GM13976 (cell line): ENCODE measurements around the gene PLBD1.

Experiments
- DNase-seq: peaks from one replicate; pipeline ENCODE4 v3.0.0; 2012; ENCODE audit warnings: low spot score
- CTCF ChIP-seq: IDR thresholded peaks from 2 replicates; pipeline ENCODE4 v1.5.1; 2012; ENCODE audit warnings: borderline replicate concordance, mild to moderate bottlenecking; ENCODE audit not compliant: insufficient read depth; ENCODE audit errors: extremely low read depth, missing control alignments, control extremely low read depth
- in situ Hi-C: fragments of 300-500 bp; cut with MboI; formaldehyde crosslinking; loops from one replicate; pipeline ENCODE4 v1.12.0; 2022; ENCODE audit warnings: low sequenced_read_pairs, mixed read lengths, inconsistent platforms; ENCODE audit not compliant: unreplicated experiment

Gene PLBD1

DNA sequence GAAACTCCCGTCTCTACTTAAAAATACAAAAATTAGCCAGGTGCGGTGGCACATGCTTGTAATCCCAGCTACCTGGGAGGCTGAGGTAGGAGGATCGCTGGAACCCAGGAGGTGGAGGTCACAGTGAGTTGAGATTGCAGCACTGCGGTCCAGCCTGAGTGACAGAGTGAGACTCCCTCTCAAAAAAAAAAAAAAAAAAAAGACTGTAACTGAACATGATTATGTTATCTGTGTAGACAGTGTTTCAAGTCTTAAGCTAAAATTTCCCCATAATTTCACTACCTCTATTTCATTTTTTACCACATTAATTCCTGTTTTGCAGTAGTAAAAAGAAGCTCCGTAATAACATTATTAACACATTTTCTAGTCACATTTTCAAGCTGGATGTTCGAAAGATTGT lies 5.4 kb downstream of the PLBD1 start:
- in situ Hi-C loops = no loop called here
- TF ChIP-seq CTCF = no peak
- DNase-seq = no peak

DNA sequence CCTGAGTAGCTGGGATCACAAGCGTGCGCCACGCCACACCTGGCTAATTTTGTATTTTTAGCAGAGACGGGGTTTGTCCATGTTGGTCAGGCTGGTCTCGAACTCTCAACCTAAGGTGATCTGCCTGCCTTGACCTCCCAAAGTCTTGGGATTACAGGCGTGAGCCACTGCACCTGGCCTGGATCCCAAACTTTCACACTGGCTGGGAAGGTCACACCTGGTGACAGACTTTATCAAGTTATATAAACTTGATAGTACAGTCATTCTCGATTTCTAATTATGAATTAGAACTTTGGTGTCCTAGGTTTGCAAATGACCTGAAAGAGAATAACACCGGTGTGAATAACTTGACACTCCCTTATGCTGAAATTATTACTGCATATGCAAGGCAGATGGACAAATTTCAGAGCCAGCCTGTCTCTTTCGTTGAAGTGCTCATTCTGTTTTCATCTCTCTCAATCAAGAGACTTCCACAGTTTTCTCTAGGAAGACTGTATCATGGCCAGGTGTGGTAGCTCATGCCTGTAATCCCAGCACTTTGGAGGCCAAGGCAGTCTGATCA lies 5.9 kb downstream of the PLBD1 start:
- no peak for DNase-seq
- TF ChIP-seq CTCF = no peak

GRCh38 chr12:14560904-14561574 lies 6.6 kb downstream of the PLBD1 start:
- no peak for TF ChIP-seq CTCF
- no peak for DNase-seq
- in situ Hi-C loops = no loop called here

More for the DNA sequence above, 5.9 kb downstream of the PLBD1 start:
- in situ Hi-C loops = no loop called here

GRCh38 chr12:14558473-14558959 lies 9.2 kb downstream of the PLBD1 start:
- TF ChIP-seq CTCF = no peak
- in situ Hi-C loops = no loop called here

GRCh38 chr12:14557966-14558365 lies 9.7 kb downstream of the PLBD1 start:
- in situ Hi-C loops = no loop called here
- TF ChIP-seq CTCF = no peak
- DNase-seq = no peak

More at GRCh38 chr12:14558473-14558959, 9.2 kb downstream of the PLBD1 start:
- no peak for DNase-seq

GRCh38 chr12:14554281-14555007 lies 13.2 kb downstream of the PLBD1 start:
- no peak for TF ChIP-seq CTCF
- no peak for DNase-seq
- in situ Hi-C loops = no loop called here
